ENCODE measurements around the gene PXDC1.
A peak's percentile ranks its signal among the peaks of the same experiment; 100 is the strongest.
"Not testable (repeated sequence)": the region's sequence is repeated elsewhere in the genome, so short reads cannot be mapped to it uniquely, and the experiment has no call there.

Gene PXDC1

GRCh38 chr6:3734023-3734422, 17.5 kb downstream of the PXDC1 start:
- DNase-seq (ENCODE audit: extremely low read depth in 1 of 2, low read depth in 1 of 2) = no peak

- no peak for DNase-seq (ENCODE audit: extremely low read depth in 1 of 2, low read depth in 1 of 2)
Measured at GRCh38 chr6:3733321-3733925, 18.1 kb downstream of the PXDC1 start.

GRCh38 chr6:3732345-3733141, 19.0 kb downstream of the PXDC1 start:
- peak in 1 of 2 donors; percentile 23 for DNase-seq (ENCODE audit: extremely low read depth in 1 of 2, low read depth in 1 of 2)

- no peak for DNase-seq (ENCODE audit: extremely low read depth in 1 of 2, low read depth in 1 of 2)
Measured at GRCh38 chr6:3731700-3732099, 19.8 kb downstream of the PXDC1 start.

GRCh38 chr6:3729603-3730344, 21.7 kb downstream of the PXDC1 start:
- no peak for DNase-seq (ENCODE audit: extremely low read depth in 1 of 2, low read depth in 1 of 2)

- no peak for DNase-seq (ENCODE audit: extremely low read depth in 1 of 2, low read depth in 1 of 2)
Measured at GRCh38 chr6:3727593-3728108, 23.9 kb downstream of the PXDC1 start.

GRCh38 chr6:3727036-3727435, 24.5 kb downstream of the PXDC1 start:
- DNase-seq (ENCODE audit: extremely low read depth in 1 of 2, low read depth in 1 of 2) = no peak

- no peak for DNase-seq (ENCODE audit: extremely low read depth in 1 of 2, low read depth in 1 of 2)
Measured at GRCh38 chr6:3726421-3726820, 25.1 kb downstream of the PXDC1 start.

GRCh38 chr6:3725145-3726047, 26.1 kb downstream of the PXDC1 start:
- no peak for DNase-seq (ENCODE audit: extremely low read depth in 1 of 2, low read depth in 1 of 2)

- no peak for DNase-seq (ENCODE audit: extremely low read depth in 1 of 2, low read depth in 1 of 2)
Measured at GRCh38 chr6:3724451-3725144, 26.9 kb downstream of the PXDC1 start.

- no peak for DNase-seq (ENCODE audit: extremely low read depth in 1 of 2, low read depth in 1 of 2)
Measured at GRCh38 chr6:3723966-3724365, 27.5 kb downstream of the PXDC1 start.

GRCh38 chr6:3723251-3723650, 28.3 kb downstream of the PXDC1 start:
- DNase-seq (ENCODE audit: extremely low read depth in 1 of 2, low read depth in 1 of 2) = no peak

GRCh38 chr6:3722785-3723184, 28.7 kb downstream of the PXDC1 start:
- DNase-seq (ENCODE audit: extremely low read depth in 1 of 2, low read depth in 1 of 2) = no peak

GRCh38 chr6:3721810-3722621, 29.5 kb downstream of the PXDC1 start:
- DNase-seq (ENCODE audit: extremely low read depth in 1 of 2, low read depth in 1 of 2) = no peak

GRCh38 chr6:3720770-3721169, 30.7 kb downstream of the PXDC1 start:
- DNase-seq (ENCODE audit: extremely low read depth in 1 of 2, low read depth in 1 of 2) = not testable (repeated sequence)

GRCh38 chr6:3719462-3720308, 31.8 kb downstream of the PXDC1 start:
- DNase-seq (ENCODE audit: extremely low read depth in 1 of 2, low read depth in 1 of 2) = no peak

GRCh38 chr6:3718407-3718806, 33.1 kb downstream of the PXDC1 start:
- DNase-seq (ENCODE audit: extremely low read depth in 1 of 2, low read depth in 1 of 2) = no peak

GRCh38 chr6:3715285-3715684, 36.2 kb downstream of the PXDC1 start:
- no peak for DNase-seq (ENCODE audit: extremely low read depth in 1 of 2, low read depth in 1 of 2)
